OCI-M2 (cell line): ENCODE data around the gene RNF220.

Experiments
- DNase-seq: peaks from one replicate; lab custom pipeline; 2025; ENCODE audit not compliant: unreplicated experiment; lab: John Stamatoyannopoulos, UW

The RNF220 gene

GRCh38 chr1:44515416-44515815 is 110.4 kb downstream of the RNF220 start:
- DNase-seq = no peak

GRCh38 chr1:44519035-44519676 is 114.1 kb downstream of the RNF220 start:
- DNase-seq = no peak

- no peak for DNase-seq
Measured at GRCh38 chr1:44521378-44522080, 116.5 kb downstream of the RNF220 start.

- no peak for DNase-seq
Measured at GRCh38 chr1:44523593-44524591, 118.8 kb downstream of the RNF220 start.

GRCh38 chr1:44524655-44525500 is 119.8 kb downstream of the RNF220 start:
- no peak for DNase-seq

GRCh38 chr1:44526295-44527073 is 121.4 kb downstream of the RNF220 start:
- no peak for DNase-seq

- DNase-seq = no peak
Measured at GRCh38 chr1:44531785-44532566, 126.9 kb downstream of the RNF220 start.

GRCh38 chr1:44532567-44532944 is 127.5 kb downstream of the RNF220 start:
- DNase-seq = no peak

GRCh38 chr1:44534771-44535170 is 129.7 kb downstream of the RNF220 start:
- no peak for DNase-seq

- no peak for DNase-seq
Measured at GRCh38 chr1:44536357-44537209, 131.5 kb downstream of the RNF220 start.

GRCh38 chr1:44537538-44537937 is 132.5 kb downstream of the RNF220 start:
- no peak for DNase-seq

- no peak for DNase-seq
Measured at GRCh38 chr1:44537956-44538355, 132.9 kb downstream of the RNF220 start.

- no peak for DNase-seq
Measured at GRCh38 chr1:44539991-44540730, 135.1 kb downstream of the RNF220 start.

GRCh38 chr1:44542420-44543063 is 137.5 kb downstream of the RNF220 start:
- DNase-seq = no peak

- no peak for DNase-seq
Measured at GRCh38 chr1:44543064-44543744, 138.1 kb downstream of the RNF220 start.

- DNase-seq = no peak
Measured at GRCh38 chr1:44543786-44544185, 138.7 kb downstream of the RNF220 start.
